ENCODE measurements around the gene ANKS1B. TPM values are rescaled to one million over a fixed set of nuclear protein-coding genes. Genes with fewer than 3 reads are reported as not detected.

Gene ANKS1B
- total RNA-seq, 4 donors from 2014 or later = 34.5 to 81.9 (median 71.1) TPM

DNA sequence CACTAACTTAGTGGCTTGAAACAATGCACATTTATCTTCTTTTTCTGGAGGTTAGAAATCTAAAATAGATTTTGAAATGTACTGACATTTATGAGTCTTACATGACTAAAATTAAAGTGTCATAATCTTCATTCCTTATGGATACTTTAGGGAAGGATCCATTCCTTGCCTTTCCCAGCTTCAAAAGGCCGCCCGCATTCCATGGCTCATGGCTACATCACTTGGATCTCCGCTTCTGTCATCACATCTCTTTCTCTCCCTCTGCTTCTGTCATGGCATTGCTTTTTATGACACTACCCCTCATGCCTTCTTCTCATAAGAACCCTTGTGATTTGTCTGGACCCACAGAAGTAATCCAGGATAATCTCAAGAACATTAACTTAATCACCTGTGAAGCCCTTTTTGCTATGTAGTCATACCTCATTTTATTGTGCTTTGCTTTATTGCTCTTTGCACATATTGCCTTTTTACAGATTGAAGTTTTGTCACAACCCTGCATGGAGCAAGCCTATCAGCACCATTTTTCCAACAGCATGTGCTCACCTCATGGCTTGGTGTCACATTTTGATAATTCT lies 270.7 kb downstream of the ANKS1B start:
- 65 to 79% methylated on average over 3 of the region's 3 CpGs for WGBS, 2 donors

DNA sequence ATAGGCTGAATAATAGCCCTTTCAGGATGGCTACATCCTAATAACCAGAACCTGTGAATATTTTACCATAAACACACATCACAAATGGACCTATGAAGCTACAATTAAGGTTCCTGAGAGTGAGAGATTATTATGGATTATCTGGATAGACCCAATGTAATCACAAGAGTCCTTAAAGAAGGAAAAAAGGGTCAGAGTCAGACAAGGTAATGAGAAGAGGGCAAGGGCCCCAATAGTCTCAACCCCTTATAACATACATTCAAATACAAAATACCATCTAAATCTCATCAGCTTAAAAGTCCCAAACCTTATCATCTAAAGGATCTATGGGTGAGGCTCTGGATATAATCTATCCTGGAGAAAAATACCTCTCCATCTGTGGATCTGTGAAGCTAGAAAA lies 272.5 kb downstream of the ANKS1B start:
- no peaks in the 10 kb centered on the region for H3K27me3 ChIP-seq
- TF ChIP-seq POLR2A (IDR thresholded peaks at IDR 0.05) = no peak
- TF ChIP-seq, protein P1, sequence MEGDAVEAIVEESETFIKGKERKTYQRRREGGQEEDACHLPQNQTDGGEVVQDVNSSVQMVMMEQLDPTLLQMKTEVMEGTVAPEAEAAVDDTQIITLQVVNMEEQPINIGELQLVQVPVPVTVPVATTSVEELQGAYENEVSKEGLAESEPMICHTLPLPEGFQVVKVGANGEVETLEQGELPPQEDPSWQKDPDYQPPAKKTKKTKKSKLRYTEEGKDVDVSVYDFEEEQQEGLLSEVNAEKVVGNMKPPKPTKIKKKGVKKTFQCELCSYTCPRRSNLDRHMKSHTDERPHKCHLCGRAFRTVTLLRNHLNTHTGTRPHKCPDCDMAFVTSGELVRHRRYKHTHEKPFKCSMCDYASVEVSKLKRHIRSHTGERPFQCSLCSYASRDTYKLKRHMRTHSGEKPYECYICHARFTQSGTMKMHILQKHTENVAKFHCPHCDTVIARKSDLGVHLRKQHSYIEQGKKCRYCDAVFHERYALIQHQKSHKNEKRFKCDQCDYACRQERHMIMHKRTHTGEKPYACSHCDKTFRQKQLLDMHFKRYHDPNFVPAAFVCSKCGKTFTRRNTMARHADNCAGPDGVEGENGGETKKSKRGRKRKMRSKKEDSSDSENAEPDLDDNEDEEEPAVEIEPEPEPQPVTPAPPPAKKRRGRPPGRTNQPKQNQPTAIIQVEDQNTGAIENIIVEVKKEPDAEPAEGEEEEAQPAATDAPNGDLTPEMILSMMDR (IDR thresholded peaks at IDR 0.05) = no peak
- intact Hi-C loops (cut with DNase I) = no loop called here
- no peaks in the 10 kb centered on the region for H3K4me1 ChIP-seq
- no peak overlapping the region for H3K4me3 ChIP-seq (replicated peaks in 1 of 3)
- DNase-seq = no peak
- no peaks in the 10 kb centered on the region for H3K9me3 ChIP-seq
- no peak overlapping the region for H3K27ac ChIP-seq
- H3K36me3 ChIP-seq = no peaks in the 10 kb centered on the region

More for the DNA sequence above, 270.7 kb downstream of the ANKS1B start:
- TF ChIP-seq, protein P1 (IDR thresholded peaks at IDR 0.05) = no peak
- TF ChIP-seq POLR2A (IDR thresholded peaks at IDR 0.05) = no peak
- no peak overlapping the region for H3K4me3 ChIP-seq (replicated peaks in 1 of 3)
- no peaks in the 10 kb centered on the region for H3K9me3 ChIP-seq
- no peaks in the 10 kb centered on the region for H3K36me3 ChIP-seq
- H3K4me1 ChIP-seq = no peaks in the 10 kb centered on the region
- intact Hi-C loops (cut with DNase I) = no loop called here
- H3K27ac ChIP-seq = no peak overlapping the region
- H3K27me3 ChIP-seq = no peaks in the 10 kb centered on the region
- no peak for DNase-seq

DNA sequence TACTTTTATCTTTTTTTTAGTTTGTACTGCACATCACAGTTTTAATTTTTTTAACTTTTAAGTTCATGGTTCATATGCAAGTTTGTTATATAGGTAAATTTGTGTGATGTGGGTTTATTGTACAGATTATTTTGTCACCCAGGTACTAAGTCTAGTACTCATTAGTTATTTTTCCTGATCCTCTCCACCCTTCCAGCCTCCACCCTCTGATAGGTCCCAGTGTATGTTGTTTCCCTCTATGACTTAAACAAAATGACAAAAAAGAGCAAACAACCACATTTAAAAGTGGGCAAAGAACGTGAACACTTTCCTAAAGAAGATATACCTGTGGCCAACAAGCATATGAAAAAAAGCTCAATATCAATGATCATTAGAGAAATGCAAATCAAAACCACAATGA lies 273.5 kb downstream of the ANKS1B start:
- intact Hi-C loops (cut with DNase I) = no loop called here
- Histone ChIP-seq H3K4me1 (no peaks in the 10 kb centered on the region), H3K27me3 (no peaks in the 10 kb centered on the region), H3K36me3 (no peaks in the 10 kb centered on the region), H3K27ac (no peak overlapping the region), H3K4me3 (replicated peaks in 1 of 3) (no peak overlapping the region), H3K9me3 (no peaks in the 10 kb centered on the region)
- TF ChIP-seq, protein P1 (IDR thresholded peaks at IDR 0.05) = no peak
- TF ChIP-seq POLR2A (IDR thresholded peaks at IDR 0.05) = no peak
- no peak for DNase-seq
- 91% methylated on average over 1 of the region's 1 CpG for WGBS, 2 donors

DNA sequence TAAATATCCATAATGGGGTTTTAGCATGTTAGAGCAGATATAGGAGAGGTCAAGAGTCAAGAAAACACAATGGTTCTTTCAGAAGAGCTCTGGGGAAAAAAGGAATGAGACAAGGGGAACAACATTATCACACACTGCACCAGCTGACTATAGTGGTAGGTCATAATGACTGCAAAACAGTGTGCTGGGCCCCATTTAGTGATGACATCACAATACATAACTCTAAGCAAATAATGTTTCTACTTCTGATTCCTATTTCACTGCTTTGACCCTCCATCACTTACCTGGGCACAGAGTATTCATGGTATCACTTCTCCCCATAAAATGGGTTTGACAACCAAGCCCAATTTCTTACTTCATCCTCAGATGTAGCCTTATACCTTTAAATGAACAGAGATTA lies 275.1 kb downstream of the ANKS1B start:
- Histone ChIP-seq H3K9me3 (no peaks in the 10 kb centered on the region), H3K27me3 (no peaks in the 10 kb centered on the region), H3K27ac (no peak overlapping the region), H3K36me3 (no peaks in the 10 kb centered on the region), H3K4me3 (replicated peaks in 1 of 3) (no peak overlapping the region), H3K4me1 (no peaks in the 10 kb centered on the region)
- DNase-seq = no peak
- TF ChIP-seq POLR2A (IDR thresholded peaks at IDR 0.05) = no peak
- TF ChIP-seq, protein P1 (IDR thresholded peaks at IDR 0.05) = no peak
- intact Hi-C loops (cut with DNase I) = no loop called here

DNA sequence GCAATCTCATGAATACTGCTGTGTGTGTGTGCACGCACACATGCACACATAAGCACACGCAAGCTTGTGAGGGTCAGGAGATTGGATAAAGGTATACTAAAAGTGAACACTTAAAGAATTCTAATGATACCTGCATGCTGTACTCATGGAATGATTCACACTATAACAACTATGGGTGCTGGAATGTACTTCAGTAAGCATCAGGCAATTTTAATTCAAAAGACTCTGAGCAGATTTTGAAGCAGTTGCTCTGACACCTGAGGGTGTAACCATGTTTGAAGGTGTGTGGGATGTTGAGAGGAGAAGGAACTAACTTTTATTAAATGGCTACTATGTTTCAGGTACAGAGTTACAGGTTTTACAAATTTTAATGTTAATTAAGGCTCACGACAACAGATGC lies 275.6 kb downstream of the ANKS1B start:
- no peak for TF ChIP-seq POLR2A (IDR thresholded peaks at IDR 0.05)
- TF ChIP-seq, protein P1 (IDR thresholded peaks at IDR 0.05) = no peak
- Histone ChIP-seq H3K4me1 (no peaks in the 10 kb centered on the region), H3K9me3 (no peaks in the 10 kb centered on the region), H3K27me3 (no peaks in the 10 kb centered on the region), H3K27ac (no peak overlapping the region), H3K4me3 (replicated peaks in 1 of 3) (no peak overlapping the region), H3K36me3 (no peaks in the 10 kb centered on the region)
- 84 to 99% methylated on average over 3 of the region's 3 CpGs for WGBS, 2 donors
- intact Hi-C loops (cut with DNase I) = no loop called here
- DNase-seq = no peak

All from thyroid gland (tissue), 4 donors.